Measurements from ENCODE around the gene UBASH3B.
"Not testable (repeated sequence)": the region's sequence is repeated elsewhere in the genome, so short reads cannot be mapped to it uniquely, and the experiment has no call there.

The UBASH3B gene

GRCh38 chr11:122618927-122619326 lies 36.6 kb upstream of the UBASH3B start:
- TF ChIP-seq, protein P1, sequence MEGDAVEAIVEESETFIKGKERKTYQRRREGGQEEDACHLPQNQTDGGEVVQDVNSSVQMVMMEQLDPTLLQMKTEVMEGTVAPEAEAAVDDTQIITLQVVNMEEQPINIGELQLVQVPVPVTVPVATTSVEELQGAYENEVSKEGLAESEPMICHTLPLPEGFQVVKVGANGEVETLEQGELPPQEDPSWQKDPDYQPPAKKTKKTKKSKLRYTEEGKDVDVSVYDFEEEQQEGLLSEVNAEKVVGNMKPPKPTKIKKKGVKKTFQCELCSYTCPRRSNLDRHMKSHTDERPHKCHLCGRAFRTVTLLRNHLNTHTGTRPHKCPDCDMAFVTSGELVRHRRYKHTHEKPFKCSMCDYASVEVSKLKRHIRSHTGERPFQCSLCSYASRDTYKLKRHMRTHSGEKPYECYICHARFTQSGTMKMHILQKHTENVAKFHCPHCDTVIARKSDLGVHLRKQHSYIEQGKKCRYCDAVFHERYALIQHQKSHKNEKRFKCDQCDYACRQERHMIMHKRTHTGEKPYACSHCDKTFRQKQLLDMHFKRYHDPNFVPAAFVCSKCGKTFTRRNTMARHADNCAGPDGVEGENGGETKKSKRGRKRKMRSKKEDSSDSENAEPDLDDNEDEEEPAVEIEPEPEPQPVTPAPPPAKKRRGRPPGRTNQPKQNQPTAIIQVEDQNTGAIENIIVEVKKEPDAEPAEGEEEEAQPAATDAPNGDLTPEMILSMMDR (conservative IDR thresholded peaks at IDR 0.05; ENCODE audit: control insufficient read depth, insufficient read depth, low read depth, low read length) = no peak
- no peak overlapping the region for H3K4me3 ChIP-seq (ENCODE audit: control insufficient read depth, low read depth, low read length)
- no peak for DNase-seq (ENCODE audit: low read depth)

- TF ChIP-seq, protein P1 (conservative IDR thresholded peaks at IDR 0.05; ENCODE audit: control insufficient read depth, insufficient read depth, low read depth, low read length) = no peak
- no peak for DNase-seq (ENCODE audit: low read depth)
- H3K4me3 ChIP-seq (ENCODE audit: control insufficient read depth, low read depth, low read length) = no peak overlapping the region
Measured at GRCh38 chr11:122619757-122620156, 35.8 kb upstream of the UBASH3B start.

DNA sequence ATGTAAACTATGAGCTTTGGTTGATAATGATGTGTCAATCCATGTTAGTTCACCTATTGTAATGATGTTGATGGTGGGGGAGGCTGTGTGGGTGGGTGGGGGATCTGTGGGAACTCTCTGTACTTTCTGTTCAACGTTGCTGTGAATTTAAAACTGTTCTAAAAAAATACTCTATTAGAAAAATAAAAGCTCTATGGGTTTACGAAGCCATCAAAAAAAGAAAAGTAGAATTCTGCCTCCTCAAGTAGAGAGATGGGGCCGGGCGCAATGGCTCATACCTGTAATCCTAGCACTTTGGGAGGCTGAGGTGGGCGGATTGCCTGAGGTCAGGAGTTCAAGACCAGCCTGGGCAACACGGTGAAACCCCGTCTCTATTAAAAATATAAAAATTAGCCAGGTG lies 30.0 kb upstream of the UBASH3B start:
- not testable (repeated sequence) for DNase-seq (ENCODE audit: low read depth); H3K4me3 ChIP-seq (ENCODE audit: control insufficient read depth, low read depth, low read length)

DNA sequence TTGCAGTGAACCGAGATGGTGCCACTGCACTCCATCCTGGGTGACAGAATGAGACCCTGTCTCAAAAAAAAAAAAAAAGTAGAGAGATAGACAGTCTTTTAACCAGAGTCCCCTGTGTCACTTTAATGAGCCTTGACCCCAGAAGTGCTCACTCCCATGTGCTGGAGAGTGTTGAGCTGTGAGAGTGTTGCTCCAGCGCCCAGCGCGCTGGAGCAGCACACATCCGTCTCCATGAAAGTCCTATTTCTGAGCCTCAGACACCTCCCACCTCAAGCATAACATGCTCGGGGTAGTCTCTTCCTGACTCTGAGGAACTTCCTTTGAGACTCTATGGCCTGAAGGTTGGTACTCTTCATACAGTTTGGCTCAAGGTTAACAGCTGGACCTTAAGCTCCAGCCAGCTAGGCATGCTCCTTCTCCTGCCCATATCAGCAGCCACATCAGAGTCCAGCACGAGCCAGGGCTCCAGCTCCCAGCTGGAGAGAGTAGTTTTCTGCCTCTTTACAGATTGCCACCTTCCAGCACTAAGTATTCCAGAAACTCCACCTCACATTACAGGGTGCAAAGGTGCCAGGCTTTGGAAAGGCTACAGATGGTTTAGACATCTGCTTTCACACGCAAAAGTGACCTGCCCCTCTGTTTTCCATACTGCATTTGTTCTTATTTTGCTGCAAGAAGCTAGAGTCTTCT lies 29.4 kb upstream of the UBASH3B start:
- DNase-seq (ENCODE audit: low read depth) = no peak
- TF ChIP-seq, protein P1 (conservative IDR thresholded peaks at IDR 0.05; ENCODE audit: control insufficient read depth, insufficient read depth, low read depth, low read length) = no peak
- H3K4me3 ChIP-seq (ENCODE audit: control insufficient read depth, low read depth, low read length) = no peak overlapping the region

- no peak for DNase-seq (ENCODE audit: low read depth)
- TF ChIP-seq, protein P1 (conservative IDR thresholded peaks at IDR 0.05; ENCODE audit: control insufficient read depth, insufficient read depth, low read depth, low read length) = no peak
- no peak overlapping the region for H3K4me3 ChIP-seq (ENCODE audit: control insufficient read depth, low read depth, low read length)
Measured at GRCh38 chr11:122627745-122628144, 27.8 kb upstream of the UBASH3B start.

- no peak overlapping the region for H3K4me3 ChIP-seq (ENCODE audit: control insufficient read depth, low read depth, low read length)
- DNase-seq (ENCODE audit: low read depth) = peak; percentile 69
- TF ChIP-seq, protein P1 (conservative IDR thresholded peaks at IDR 0.05; ENCODE audit: control insufficient read depth, insufficient read depth, low read depth, low read length) = peak; percentile 97
Measured at GRCh38 chr11:122628810-122629555, 26.5 kb upstream of the UBASH3B start.

- H3K4me3 ChIP-seq (ENCODE audit: control insufficient read depth, low read depth, low read length) = no peak overlapping the region
- TF ChIP-seq, protein P1 (conservative IDR thresholded peaks at IDR 0.05; ENCODE audit: control insufficient read depth, insufficient read depth, low read depth, low read length) = no peak
- no peak for DNase-seq (ENCODE audit: low read depth)
Measured at GRCh38 chr11:122632181-122632824, 23.2 kb upstream of the UBASH3B start.
